GM19035 (cell line): ENCODE results near the gene PEX11A.

Experiments
- ATAC-seq: cut with Tn5 transposase; IDR thresholded peaks from one replicate; pipeline ENCODE4 v1.9.1; 2021; ENCODE audit not compliant: unreplicated experiment

Gene PEX11A

GRCh38 chr15:89656116-89656815 lies 34.3 kb downstream of the PEX11A start:
- no peak for ATAC-seq

DNA sequence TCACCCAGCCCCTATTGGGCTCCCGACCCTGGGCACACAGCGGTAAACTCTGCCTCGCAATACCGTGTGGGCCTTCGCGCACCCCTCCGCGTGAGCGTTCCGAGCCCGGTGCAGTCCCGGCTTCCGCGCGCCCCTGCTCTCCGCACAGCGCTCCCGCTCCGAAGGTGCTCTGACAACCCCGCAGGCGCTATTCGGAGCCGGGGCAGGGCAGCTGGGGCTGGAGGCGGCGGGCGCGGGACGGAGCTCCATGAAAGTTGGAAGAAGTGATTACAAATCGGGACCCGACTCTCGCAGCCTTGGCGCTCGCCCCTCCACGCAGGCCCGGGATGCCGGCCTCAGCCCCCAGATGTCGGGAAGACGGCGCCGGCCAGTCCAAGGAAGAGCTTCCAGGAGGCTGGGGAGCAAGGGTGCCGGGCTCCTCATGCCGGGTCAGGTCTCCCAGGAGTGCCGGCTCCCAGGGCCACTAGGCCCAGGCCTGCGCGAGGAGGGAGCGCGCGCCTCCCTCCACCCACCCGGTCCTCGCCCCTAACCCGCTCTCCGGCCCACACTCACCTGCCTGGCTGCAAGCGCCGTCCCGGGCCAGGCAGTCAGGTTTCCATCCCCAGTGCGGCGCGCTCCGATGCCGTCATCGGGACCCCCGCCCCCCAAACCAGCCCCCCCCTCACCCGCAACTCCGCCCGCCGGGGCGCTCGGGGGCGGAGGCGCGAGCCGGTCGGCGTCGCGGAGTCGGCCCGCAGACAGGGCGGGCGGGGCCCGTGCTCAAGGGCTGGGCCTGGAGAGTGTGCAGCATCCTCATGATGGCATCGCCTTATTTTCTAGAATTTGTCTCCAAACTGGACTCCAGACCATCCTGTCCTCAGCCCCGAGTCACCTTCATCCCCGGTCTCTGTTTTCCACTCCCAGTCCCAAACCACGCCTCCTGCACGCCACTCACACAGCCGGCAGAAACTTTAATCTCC lies 35.4 kb downstream of the PEX11A start, which contains the start of gene KIF7:
KIF7 (minus strand) TSS at position 621 of the 959 bp plus-strand sequence. CDS start 2,537 bp downstream, outside the sequence.
- peak; percentile 59 for ATAC-seq

GRCh38 chr15:89654301-89654761 lies 36.2 kb downstream of the PEX11A start:
- ATAC-seq: no peak

DNA sequence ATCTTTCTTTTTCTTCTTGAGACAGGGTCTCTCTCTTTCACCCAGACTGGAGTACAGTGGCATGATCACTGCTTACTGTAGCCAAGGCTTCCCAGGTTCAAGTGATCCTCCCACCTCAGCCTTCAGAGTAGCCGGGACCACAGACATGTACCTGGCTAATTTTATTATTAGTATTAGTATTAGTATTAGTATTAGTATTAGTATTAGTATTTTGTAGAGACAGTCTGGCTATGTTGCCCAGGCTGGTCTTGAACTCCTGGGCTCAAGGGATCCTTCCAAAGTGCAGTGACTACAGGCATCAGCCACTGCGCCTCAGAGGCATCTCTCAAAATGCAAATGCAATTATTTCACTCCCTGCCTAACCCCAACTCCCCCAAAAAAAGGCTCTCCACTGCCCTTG lies 37.0 kb downstream of the PEX11A start:
- no peak for ATAC-seq

GRCh38 chr15:89652666-89653065 lies 37.9 kb downstream of the PEX11A start:
- no peak for ATAC-seq

DNA sequence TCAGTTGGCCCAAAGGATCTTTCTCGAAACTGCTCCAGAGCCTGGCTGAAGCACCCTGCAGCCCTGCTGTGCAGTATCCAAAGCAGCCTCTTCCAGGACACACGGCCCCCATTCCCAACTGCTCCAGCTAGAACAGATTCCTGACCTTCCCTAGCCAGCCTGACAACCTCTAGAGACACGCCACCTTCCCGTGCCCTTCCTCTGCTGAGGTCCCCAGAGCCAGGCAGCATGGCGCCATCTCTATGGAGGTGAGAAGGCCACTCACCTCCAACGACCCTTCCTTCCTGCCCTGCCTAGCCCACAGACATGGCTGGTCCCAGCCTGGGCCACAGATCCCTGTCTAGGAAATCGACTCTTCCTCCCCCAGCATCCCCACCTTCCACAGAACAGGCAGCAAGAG lies 38.4 kb downstream of the PEX11A start:
- no peak for ATAC-seq

DNA sequence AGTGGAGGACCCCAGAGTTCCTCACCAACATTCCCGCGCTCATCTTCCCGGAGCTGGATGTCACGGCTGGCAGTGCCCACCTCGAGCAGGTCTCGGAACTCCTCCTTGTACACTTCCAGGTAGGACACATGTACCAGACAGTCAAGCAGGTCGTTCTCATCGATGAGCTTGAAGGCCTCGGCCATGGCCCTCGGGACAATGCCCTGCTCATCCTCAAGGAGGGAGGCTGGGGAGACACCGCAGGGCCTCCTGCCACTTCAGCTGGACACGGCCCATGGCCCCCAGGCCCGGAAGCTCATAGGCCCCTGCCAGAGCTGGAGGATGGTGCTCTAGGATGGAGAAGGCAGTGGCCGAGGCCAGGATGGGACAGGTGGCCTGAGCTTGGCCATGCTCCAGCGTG lies 40.8 kb downstream of the PEX11A start:
- no peak for ATAC-seq

GRCh38 chr15:89649013-89649625 lies 41.4 kb downstream of the PEX11A start:
- ATAC-seq: no peak

DNA sequence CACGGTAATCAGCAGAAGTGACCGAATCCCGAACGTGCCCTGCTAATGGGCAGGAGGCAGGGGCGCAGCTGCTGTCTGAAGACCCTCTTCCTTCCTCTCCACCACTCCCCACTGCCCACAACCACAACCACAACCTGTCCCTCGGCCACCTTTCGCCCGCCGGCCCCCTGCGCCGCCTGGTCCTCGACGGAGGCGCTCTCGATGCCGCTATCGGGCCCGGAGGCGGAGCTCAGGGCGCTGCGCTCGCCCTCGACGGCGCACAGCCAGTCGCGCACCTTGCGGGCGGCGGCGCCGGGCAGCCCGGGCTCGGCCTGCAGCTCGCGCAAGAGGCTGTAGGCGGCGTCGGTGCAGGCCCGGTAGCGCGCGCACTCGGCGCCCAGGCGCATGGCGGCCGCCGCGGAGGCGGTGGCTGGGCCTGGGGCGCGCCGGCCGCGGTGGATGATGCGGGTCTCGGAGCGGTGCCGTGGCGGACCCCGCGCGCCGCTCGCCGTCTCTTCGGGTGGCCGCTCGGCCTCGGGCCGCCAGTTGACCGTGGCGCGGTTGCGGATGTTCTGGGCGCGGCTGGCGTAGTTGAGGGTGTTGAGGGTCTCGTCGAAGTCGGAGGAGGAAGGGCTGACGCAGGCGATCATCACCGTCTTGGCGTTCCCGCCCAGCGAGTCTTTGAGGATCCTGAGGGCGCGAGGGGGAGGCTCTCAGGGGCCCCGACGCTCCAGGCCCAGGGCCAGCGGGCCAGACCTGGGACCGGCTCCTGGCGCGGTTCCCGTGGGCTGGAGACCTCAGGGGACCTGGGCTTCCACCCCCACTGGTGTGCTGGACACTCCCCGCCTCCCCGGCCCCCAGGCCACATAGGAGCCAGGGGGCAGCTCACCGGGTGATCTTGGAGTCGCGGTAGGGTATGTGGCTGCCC lies 42.2 kb downstream of the PEX11A start:
- ATAC-seq: no peak

DNA sequence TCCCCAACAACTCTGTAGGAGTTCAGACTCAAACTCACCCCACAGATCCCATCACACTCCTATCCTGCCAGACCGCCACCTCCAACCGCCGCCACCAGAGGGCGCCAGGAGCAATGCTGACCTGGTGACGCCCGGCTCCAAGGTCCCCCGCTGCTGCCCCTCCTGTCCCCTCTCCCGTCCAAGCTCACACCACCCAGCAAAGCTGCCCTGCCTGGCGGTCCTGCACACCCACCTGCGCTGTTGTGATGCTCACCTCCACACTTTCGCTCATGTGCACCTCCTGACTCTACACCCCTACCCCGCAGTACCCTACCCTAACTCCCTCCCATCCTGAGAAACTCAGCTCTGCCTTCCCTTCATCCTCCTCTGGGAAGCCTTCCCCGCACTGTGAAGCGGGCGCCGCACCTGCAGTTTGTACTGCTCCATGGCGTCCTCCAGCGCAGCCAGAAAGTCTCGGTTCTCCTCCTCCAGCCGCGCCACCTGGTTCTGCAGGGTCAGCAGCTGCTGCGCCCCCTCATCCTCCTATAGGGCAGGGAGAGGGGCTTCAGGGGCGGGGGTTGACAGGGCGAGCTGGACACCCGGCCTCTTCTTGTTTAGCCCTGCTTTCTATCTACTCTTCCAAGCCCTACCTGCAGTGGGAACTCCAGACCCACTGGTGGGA lies 43.2 kb downstream of the PEX11A start:
- peak; percentile 55 for ATAC-seq

DNA sequence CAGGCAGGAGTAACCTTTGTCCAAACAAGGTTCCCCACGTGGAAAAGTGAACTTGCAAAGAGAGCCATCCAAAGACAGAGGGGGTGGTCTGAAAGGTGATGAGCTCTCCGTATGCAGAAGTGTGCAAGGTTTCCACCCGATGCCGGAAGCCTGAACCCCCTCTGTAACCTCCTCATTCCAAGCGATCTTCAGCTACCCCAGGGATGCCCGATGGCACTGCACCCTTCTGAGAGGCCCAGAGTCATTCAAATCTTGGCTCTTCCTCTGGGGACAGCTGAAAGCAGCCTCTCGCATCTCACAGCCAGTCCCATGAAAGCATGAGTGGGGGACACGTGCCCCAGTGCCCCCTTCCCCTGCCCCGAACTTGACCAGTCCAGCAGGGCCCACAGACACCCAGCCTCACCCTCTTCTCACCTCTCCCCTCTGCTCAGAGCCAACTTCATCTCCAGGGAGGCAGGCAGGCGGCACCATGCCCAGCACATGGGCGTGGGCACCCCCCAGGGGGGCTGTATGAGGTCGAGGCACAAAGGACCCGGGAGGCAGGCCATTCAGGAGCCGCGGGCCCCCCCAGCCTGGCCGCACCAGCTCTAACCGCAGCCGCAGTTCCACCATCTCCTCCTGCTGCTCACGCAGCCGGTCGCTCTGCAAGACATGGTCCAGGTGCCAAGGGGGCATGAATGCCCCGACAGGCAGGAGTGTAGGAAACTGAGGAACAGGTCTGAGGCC lies 44.0 kb downstream of the PEX11A start:
- no peak for ATAC-seq

DNA sequence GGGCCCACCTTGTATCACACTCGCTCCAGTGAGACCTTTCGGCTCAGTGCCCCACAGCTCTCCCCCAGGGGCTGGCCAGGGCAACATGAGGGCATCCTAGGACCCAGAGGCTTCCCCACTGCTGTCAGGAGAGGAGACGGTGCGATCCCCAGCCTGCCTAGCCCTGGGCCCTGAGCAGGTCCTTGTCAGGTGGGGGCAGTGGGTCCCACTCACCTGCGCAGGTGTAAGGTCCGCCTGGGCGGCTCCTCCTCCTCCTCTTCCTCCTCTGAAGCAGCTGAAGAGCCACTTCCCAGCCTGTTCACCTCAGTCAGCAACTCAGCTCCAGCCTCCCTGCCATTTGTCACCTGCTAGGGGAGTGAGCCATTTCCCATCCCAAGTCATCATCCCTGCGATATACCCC lies 44.9 kb downstream of the PEX11A start:
- no peak for ATAC-seq

DNA sequence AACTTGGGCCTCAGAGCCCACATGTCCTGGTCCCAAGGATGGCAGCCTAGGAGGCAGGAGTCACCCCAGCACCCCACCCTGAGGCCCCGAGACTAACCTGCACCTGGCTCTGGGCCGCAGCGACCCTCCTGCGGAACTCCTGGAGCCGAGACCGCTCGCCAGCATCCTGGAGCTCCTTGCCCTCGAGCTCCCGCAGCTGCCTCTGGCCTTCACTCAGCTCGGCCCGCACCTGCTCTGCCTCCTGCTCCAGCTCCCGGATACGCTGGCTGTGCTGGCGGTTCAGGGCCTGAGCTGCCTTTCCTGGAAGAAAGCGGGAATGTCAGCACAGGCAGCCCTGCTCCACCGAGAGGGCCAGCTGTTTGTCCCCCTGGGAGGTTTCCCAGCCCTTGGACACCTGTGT lies 48.4 kb downstream of the PEX11A start:
- no peak for ATAC-seq

DNA sequence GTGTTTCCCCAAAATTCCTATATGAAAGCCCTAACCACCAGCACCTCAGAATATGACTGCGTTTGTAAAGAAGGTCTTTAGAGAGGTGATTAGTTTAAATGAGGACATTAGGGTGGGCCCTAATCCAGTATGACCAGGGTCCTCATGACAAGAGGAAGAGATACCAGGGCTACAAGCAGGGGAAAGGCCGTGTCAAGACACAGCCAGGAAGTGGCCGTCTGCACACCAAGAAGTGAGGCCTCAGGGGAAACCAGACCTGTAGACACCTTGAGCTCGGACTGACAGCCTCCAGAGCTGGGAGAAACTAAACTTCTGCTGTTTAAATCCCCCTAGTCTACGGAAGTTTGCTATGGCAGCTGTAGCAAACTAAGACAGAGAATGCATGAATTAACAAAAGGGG lies 49.5 kb downstream of the PEX11A start:
- no peak for ATAC-seq

- no peak for ATAC-seq
These were observed 50.3 kb downstream of the PEX11A start for GRCh38 chr15:89640245-89640644.

GRCh38 chr15:89633585-89633984 lies 57.0 kb downstream of the PEX11A start:
- ATAC-seq: no peak

GRCh38 chr15:89632563-89633430 lies 57.8 kb downstream of the PEX11A start:
- no peak for ATAC-seq

DNA sequence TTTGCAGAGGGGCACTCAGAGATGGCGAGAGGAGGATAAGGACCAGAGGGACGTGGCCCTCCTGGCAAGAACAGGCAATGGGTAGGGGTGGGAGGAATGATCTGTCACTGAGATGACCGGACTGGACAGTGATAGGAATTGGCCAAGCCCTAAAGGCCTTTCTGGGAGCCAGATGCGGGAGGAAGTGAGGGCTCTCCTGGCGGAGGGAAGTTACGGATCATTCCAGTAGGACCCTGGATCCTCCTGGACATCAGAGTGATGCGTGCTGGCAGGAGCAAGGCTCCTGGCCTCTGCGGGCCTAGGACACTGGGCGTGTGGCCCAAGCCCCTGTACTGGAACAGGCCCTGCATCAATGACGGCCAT lies 58.7 kb downstream of the PEX11A start:
- no peak for ATAC-seq
